Activated CD4-positive, alpha-beta T cell treated with anti-CD3 and anti-CD28 coated beads for 4 hours (primary cell): ENCODE data around the gene KCNMB1.

Experiments used
- DNase-seq, 2 donors: peaks; one replicate each; pipeline ENCODE4 v3.0.0-alpha.2; 2020

KCNMB1 gene

GRCh38 chr5:170372971-170373370 is 16.2 kb downstream of the KCNMB1 start:
- no peak for DNase-seq

DNA sequence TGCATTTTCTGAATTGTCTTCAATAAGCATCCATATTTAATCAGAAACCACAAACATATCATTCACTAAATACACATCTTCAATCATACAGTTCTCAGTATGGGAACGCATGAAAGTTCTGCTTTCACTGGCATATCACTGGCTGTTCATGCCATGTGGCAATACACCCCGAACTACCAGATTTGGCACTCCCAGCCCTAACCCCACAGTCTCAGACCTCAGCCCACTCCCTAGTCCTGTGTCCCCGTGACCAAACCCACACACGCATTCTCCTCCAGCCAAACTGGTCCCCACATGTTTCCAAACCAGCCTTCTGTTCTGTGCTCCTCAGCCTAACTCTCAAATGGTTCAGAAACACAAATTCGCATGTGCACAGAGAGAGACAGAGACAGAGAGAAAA is 20.6 kb downstream of the KCNMB1 start:
- no peak for DNase-seq

GRCh38 chr5:170366276-170366675 is 22.9 kb downstream of the KCNMB1 start:
- no peak for DNase-seq

- DNase-seq: no peak
Observed at GRCh38 chr5:170365831-170366230, 23.3 kb downstream of the KCNMB1 start.

DNA sequence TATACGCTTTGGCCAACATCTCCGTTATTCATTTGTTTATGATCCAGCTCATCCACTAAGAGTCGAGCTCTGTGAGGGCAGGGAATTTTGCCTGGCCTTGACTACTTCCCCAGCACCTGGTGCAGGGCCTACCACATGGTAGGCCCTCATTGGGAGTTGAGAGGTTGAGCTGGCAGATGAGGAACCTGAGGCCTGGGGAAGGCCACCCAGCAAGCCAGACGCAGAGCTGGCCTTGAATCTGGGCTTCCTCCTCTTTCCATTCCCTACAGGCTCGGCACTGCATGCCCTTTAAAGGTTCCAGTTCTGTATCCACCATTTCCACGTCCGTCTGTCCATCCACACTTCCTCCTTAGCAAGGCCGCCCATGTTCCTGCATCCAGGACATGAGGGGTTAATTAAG is 24.2 kb downstream of the KCNMB1 start:
- DNase-seq: no peak

- DNase-seq: no peak
Observed at GRCh38 chr5:170363671-170364070, 25.5 kb downstream of the KCNMB1 start.

DNA sequence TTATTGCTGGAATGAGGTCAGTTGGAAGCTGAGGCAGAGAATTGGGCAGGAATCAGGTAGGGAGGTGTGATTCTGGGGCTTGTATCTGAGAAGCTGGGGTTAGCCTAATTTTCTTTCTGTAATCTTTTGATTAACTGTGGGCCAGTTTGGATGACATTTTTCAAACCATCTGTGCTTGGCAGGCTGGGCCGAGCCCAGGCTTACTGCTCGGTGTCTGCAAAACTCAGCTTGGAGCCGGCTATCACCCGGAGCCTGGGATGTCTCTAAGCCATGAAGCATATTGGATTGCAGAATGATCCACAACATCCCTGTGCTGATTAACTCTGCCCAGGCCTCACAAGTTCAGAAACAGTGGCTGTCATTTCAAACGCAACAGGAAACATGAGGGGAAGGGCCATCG is 26.5 kb downstream of the KCNMB1 start:
- no peak for DNase-seq

- DNase-seq: no peak
Observed at GRCh38 chr5:170362102-170362501, 27.1 kb downstream of the KCNMB1 start.

DNA sequence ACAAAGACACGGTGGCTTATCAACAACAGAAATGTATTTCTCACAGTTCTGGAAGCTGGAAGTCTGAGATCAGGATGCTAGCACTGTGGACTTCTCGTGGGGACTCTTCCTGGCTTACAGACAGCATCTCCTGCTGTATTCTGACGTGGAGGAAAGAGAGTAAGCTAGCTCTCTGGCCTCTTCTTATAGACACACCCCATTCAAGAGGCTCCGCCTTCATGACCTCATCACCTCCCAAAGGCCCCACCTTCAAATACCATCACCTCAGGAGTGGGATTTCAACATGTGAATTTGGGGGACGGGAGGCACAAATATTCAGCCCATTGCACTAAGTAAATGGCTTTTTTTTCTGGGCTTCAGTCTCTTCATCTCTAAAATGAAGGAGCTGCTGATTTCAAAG is 27.6 kb downstream of the KCNMB1 start:
- no peak for DNase-seq

DNA sequence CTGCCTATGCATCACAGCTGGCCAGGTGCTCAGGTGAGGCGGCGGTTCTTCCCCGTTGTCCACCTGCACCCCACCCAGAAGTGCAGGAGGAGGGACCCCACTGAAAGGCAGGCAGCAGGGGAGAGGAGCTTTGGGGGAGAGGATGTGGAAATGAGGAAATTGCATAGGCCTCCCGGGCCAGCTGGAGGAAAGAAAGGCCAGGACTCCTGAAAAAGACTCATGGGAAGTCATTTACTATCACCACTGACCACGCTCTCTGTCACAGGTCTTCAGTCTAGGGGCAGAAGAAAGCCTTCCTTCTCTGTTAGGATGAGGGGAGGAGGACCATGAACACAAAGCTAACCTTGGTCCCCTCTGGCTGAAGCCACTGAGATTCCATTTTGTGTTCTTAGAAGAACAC is 28.1 kb downstream of the KCNMB1 start:
- no peak for DNase-seq

DNA sequence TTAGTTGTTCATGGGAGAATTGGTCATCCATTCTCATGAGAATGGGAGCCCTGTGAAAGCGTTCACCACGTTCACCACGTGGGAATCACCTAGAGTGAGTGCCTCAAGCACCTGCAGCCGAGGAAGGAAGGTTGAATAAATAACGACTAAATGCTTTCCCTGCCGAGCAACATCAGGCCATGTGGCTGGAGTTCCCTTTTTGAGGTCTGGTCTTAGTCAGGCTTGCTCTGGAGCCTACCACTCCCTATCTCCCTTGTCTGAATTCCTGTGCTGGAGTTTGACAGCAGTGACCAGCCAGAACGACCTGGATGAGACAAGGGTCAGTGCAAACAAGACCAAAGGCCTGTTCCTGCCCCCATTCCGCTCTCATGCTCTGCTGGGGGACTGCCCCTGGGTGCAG is 28.5 kb downstream of the KCNMB1 start:
- DNase-seq: no peak

- DNase-seq: no peak
Observed at GRCh38 chr5:170357955-170358444, 31.2 kb downstream of the KCNMB1 start.

- DNase-seq: no peak
Observed at GRCh38 chr5:170355601-170356098, 33.5 kb downstream of the KCNMB1 start.

GRCh38 chr5:170353961-170354360 is 35.2 kb downstream of the KCNMB1 start:
- no peak for DNase-seq

GRCh38 chr5:170353011-170353761 is 36.0 kb downstream of the KCNMB1 start:
- DNase-seq: no peak

DNA sequence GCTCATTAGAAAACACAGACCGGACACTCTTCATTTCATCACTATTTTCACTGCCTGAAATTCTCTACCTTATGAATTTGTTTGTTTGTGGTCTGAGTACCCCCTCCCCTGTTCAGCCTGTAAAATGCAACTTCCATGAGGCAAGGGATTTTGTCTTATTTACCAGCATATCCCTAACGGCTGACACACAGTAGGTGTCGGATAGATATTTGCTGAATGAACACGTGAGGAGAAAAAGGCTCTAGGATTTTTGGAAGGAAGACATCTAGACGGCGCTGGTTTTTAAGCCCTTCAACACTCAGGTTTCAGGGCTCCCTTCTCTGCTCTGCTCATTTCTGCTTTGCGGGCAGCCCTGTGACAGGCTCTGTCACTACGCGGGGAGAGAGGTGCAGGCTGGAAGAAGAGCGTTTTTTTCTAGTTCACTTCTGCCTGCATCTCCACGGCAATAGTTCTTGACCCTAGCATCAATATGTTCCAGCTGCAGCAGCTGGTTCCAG is 41.0 kb downstream of the KCNMB1 start:
- no peak for DNase-seq

- no peak for DNase-seq
Observed at GRCh38 chr5:170347022-170347567, 42.1 kb downstream of the KCNMB1 start.

DNA sequence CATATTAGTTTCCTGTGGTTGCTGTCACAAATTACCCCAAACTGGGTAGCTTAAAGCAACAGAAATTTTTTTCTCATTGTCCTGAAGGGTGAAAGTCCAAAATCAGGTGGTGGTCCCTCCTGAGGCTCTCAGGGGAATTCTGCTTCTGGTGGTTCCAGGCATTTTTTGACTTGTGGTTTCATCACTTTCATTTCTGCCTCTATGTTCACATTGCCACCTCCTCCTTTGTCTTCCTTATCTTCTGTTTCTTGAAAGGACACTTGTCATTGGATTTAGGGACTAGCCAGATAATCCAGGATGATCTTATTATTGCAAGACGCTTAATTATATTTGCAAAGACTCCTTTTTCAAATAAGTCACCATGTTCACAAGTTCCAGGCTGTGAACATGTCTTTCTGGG is 43.2 kb downstream of the KCNMB1 start:
- DNase-seq: no peak

- no peak for DNase-seq
Observed at GRCh38 chr5:170343177-170343576, 46.0 kb downstream of the KCNMB1 start.

- no peak for DNase-seq
Observed at GRCh38 chr5:170342153-170342725, 46.9 kb downstream of the KCNMB1 start.

DNA sequence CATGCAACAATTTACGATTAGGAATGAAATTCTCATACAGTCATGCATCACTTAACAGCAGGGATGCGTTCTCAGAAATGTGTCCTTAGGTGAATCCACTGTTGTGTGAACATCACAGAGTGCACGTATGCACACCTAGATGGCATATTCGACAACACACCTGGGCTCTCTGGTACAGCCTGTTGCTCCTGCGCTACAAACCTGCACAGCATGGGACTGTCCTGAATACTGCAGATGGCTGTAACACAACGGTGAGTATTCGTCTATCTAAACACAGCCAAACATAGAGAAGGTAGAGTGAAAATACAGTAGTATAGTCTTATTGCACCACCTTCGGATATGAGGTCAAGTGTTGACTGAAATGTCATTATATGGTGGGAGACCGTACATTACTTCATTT is 47.6 kb downstream of the KCNMB1 start:
- DNase-seq: no peak

DNA sequence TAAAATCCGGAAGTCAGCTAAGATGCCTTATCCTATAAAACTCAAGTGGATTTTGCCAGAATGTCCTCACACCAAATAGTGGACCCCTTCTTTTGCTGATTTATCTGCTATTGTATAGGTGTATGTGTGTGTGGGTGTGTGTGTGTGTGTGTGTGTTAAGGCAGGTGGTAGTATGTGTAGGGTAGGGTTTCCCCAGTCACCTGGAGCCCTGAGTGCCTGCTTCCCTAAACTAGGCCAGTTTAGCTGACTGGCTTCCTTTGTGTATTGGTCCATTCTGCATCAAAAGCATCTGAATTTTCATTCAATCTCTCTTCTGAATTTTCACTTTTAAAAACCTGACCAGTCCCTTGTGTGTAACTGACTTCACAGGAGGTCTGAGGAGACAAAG is 49.4 kb downstream of the KCNMB1 start:
- no peak for DNase-seq

GRCh38 chr5:170338933-170339779 is 50.0 kb downstream of the KCNMB1 start:
- DNase-seq: peak; percentile 68 to 74
